HTERT RPE-1 (cell line): ENCODE results near the gene SCARF1.

Source experiments
- in situ Hi-C: fragments of 300-500 bp; cut with MboI; formaldehyde crosslinking; loops from 4 replicates; pipeline ENCODE4 v1.14.3; 2020; ENCODE audit warnings: low sequenced_read_pairs

Gene SCARF1

GRCh38 chr17:1629504-1630310, 15.8 kb downstream of the SCARF1 start:
- in situ Hi-C loops = no loop called here

GRCh38 chr17:1628856-1629503, 16.6 kb downstream of the SCARF1 start:
- in situ Hi-C loops = no loop called here

GRCh38 chr17:1627982-1628855, 17.3 kb downstream of the SCARF1 start, which contains the start of gene SLC43A2:
Gene SLC43A2, minus strand, starts transcription at chr17:1628834. Its CDS starts 960 bp downstream, at chr17:1627874.
- in situ Hi-C loops = no loop called here

GRCh38 chr17:1627182-1627981, 18.1 kb downstream of the SCARF1 start:
- in situ Hi-C loops = no loop called here

- in situ Hi-C loops = no loop called here
These were observed 19.2 kb downstream of the SCARF1 start for GRCh38 chr17:1626333-1626732.

- in situ Hi-C loops = no loop called here
These were observed 20.0 kb downstream of the SCARF1 start for GRCh38 chr17:1625581-1625980.

GRCh38 chr17:1625053-1625452, 20.5 kb downstream of the SCARF1 start:
- in situ Hi-C loops = no loop called here

- in situ Hi-C loops = no loop called here
These were observed 20.9 kb downstream of the SCARF1 start for GRCh38 chr17:1624650-1625049.

GRCh38 chr17:1623057-1623630, 22.4 kb downstream of the SCARF1 start:
- in situ Hi-C loops = no loop called here

- in situ Hi-C loops = no loop called here
These were observed 24.1 kb downstream of the SCARF1 start for GRCh38 chr17:1621273-1621954.

- in situ Hi-C loops = no loop called here
These were observed 25.0 kb downstream of the SCARF1 start for GRCh38 chr17:1620486-1620885.

- in situ Hi-C loops = no loop called here
These were observed 27.8 kb downstream of the SCARF1 start for GRCh38 chr17:1617620-1618174.

GRCh38 chr17:1616101-1616500, 29.4 kb downstream of the SCARF1 start:
- in situ Hi-C loops = no loop called here

GRCh38 chr17:1612400-1612799, 33.1 kb downstream of the SCARF1 start:
- in situ Hi-C loops = no loop called here

- in situ Hi-C loops = no loop called here
These were observed 33.8 kb downstream of the SCARF1 start for GRCh38 chr17:1611715-1612114.

- in situ Hi-C loops = no loop called here
These were observed 36.9 kb downstream of the SCARF1 start for GRCh38 chr17:1608676-1609075.

- in situ Hi-C loops = no loop called here
These were observed 37.6 kb downstream of the SCARF1 start for GRCh38 chr17:1607971-1608320.

GRCh38 chr17:1606352-1606985, 39.1 kb downstream of the SCARF1 start:
- in situ Hi-C loops = no loop called here
